Hippocampal formation (tissue), 2 donors: ENCODE data around the gene CDK4.

Experiments used
- DNase-seq, 2 donors: peaks; one replicate each; lab custom pipeline; 2025; lab: John Stamatoyannopoulos, UW

Gene CDK4

DNA sequence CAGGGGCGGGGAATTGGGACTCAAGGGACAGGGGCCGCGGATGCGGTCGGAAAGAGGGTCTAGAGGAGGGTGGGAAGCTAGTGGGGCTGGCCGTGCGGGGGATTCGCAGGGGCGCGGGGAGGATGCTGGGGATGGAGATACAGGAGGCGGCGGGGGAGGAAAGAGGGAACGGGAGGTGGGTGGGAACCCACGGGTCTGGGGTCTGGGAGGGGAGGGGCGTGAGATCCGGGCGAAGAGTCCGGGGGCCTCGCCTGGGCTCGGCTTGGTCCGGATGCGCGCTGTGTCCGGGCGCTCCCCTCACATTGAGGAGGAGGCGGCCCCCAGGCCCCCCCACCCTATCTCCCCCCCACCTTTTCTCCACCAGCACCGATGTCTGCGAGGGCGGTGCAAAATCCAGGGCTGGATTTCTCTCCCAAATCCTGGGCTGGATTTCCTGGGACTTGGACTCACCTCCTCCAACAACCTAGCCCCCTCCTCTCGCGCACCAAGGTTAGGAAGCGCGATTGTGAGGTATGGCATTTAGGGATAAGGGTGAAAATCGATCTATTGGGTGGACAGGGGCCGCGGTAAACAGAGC is 13.4 kb downstream of the CDK4 start, which contains the start of gene AGAP2:
Gene AGAP2, minus strand, starts transcription at position 82 of the 577 bp plus-strand sequence. CDS start 496 bp downstream, outside the sequence.
- peak in 1 of 2 donors; percentile 27 for DNase-seq

DNA sequence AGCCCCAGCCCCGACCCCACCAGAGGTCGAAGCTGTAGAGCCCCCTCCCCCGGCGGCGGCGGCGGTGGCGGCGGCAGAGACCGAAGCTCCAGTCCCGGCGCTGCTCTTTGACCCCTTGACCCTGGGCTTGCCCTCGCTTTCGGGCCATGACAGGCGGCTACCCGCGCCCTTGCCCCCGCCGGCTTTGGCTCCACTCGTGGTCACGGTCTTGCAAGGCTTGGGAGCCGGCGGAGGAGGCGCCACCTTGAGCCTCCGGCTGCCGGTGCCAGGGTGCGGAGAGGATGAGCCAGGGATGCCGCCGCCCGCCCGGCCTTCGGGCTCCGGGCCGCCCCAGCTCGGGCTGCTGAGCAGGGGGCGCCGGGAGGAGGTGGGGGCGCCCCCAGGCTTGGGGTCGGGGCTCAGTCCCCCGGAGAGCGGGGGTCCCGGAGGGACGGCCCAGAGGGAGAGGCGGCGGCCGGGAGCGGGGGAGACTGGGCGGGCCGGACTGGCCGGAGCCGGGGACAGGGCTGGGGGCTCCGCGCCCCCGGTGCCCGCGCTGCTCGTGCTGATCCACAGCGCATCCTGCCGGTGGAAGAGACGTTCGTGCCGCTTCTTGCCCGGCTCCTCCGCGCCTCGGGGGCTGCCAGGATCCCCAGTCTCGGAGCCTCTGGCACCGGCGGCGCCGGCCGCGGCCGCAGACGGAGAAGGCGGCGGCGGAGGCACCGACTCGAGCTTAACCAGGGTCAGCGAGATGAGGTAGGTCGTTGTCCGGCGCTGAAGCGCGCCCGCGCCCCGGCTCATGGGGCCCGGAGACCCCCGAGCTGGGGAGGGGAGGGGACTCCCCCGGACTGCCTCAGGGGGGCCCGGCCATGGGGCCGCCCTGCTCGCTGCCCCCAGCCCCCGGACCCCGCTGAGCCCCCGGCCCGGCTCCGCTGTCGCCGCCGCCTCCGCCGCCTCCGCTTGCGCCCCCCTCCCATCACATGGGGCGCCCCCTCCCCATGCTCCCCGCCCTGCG is 14.3 kb downstream of the CDK4 start:
- DNase-seq, result no peak

- no peak for DNase-seq
These were observed 15.2 kb downstream of the CDK4 start for GRCh38 chr12:57736741-57737466.

DNA sequence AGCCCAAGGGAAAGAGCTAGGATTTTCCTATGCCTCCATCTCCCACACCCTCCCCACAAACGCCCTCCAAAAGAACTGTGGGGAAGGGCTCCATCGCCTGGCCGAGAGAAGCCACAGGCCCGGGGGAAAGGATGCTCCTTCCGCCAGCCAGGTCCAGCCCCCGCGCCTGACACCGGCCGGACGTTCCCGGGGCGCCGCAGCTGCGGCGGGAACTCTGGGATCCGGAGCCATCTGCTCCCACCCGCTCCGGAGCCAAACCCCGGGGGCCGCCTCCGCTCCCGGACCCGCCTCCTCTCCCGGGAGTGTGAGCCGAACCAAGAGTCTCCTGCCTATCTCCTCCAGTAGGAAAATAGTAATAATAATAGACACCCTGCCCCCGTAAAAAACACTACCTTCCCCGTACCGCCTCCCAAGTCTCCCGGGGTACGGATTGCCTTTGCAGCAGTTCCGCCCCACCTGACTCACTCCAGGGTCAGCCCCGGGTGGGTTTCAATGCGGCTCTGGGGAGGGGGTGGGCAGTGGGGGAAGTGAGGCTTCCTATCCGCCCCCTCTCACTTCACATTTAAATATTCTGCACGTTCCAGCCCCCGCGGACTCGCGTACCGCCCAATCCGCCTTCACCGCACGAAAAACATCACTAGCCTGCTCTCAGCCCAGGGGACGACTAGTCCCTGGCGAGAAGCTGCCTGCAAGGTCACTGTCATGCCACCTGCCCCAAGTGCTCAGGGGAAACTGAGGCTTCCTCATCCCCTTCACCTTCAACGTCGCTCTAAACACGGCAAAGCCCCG is 16.0 kb downstream of the CDK4 start:
- DNase-seq, result no peak

- DNase-seq, result no peak
These were observed 16.8 kb downstream of the CDK4 start for GRCh38 chr12:57735198-57735855.

GRCh38 chr12:57734591-57734990 is 17.5 kb downstream of the CDK4 start:
- DNase-seq, result no peak

DNA sequence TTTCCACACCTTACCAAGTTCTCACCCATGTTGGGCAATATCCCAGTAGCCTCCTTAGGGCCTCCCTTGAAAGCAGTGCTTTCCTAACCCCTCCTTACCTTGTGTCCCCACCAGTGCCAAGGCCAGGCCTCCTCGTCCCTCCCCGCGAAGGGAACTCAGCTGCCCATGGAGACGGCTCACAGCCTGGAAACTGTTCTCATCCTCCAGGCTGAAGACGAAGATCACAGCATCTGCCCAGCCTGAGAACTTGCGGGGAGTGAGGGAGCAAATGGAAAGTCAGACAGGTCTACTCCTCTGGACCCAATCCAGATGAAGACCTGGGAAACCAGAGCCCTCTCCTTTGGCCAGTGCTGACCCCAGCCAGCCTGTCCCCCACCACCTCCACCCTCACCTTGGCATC is 18.2 kb downstream of the CDK4 start:
- no peak for DNase-seq

GRCh38 chr12:57732726-57733593 is 19.1 kb downstream of the CDK4 start:
- no peak for DNase-seq

- DNase-seq, result no peak
These were observed 19.8 kb downstream of the CDK4 start for GRCh38 chr12:57732270-57732669.

DNA sequence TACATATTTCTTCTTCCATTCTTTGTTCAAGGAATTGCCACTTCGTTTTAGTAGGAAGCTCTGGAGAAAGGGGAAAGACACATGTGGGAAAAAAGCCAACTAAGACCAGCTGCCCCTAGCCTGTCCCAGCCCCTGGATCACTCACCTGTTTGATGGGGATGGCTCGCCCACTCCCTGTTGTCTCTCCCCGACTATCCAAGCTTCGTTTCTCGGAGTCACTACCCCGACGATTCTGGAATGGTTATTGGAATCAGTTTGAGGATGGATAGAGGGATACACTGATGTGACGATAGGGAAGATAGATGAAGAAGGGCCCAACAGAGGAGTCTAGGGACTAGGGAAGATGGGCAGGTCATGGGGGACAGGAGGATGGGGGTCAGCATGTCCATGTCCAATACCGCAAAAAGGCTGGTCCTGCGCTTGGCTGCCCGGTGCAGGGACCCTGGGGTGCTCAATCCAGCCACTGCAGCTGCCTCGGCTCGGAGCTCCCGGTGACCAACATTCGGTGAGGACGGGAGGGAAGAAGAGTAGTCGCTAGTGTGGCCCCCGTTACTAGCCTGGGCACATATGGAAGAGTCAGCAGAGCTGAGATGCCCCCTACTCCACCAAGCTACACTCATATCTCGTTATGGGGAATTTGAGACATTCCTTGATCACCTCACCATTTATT is 20.6 kb downstream of the CDK4 start:
- DNase-seq, result no peak

DNA sequence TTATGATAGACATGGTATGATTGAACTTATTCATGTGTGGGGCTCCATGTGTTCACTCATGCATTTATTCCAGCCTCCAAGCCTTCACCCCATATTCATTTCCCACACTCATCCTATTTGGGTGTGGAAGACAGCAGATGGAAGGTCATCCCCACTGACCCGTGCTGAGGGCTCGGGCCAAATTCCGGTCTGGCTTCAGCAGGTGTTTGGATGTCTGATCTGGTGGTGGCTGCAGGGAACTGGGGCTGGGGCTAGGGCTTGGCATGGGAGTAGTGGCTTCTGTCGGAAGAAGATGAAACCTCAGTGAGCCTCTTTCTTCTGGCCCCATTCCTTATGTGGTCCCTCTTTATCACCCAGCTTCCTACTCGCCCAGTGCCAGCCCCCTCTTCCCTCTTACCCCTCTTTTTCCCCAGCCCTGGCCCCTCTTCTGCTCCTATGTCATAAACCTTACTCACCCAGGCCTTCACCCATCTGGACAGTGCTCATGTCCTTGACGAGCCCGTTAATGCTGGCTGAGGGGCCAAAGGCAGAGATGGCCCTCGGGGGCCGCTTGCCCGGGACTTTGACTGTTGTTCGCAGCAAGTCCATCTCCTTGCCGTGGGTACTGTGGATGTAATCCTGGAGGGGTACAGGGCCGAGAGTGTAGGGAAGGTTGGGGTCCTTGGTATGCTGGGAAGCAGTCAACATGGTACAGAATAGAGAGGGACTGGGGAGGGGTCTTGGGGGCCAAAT is 21.6 kb downstream of the CDK4 start:
- DNase-seq, result no peak

DNA sequence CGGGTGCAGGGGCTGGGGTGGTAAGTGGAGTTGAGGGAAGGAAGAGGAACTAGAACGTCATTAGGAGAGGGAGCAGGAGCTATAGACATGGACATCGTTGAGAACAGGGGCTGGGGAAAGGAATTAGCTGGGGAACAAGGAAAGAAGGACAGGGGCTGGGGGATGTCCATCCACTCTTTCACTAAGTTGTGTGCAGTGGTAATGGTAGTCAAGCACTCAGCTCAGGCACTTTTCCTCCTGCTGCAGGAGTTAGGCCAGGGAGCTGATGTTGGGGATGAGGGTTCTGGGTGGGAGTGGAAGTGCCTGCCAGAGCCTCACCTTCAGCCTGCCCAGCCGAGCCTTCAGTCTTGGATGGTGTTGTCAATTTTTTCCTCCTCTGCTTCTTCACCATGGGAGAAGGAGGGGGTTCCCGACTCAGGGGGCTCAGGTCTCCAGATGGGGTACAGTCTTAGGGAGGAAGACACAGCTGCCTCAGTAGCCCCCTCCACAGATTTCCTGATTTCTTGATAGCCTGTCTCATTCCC is 22.7 kb downstream of the CDK4 start:
- no peak for DNase-seq

DNA sequence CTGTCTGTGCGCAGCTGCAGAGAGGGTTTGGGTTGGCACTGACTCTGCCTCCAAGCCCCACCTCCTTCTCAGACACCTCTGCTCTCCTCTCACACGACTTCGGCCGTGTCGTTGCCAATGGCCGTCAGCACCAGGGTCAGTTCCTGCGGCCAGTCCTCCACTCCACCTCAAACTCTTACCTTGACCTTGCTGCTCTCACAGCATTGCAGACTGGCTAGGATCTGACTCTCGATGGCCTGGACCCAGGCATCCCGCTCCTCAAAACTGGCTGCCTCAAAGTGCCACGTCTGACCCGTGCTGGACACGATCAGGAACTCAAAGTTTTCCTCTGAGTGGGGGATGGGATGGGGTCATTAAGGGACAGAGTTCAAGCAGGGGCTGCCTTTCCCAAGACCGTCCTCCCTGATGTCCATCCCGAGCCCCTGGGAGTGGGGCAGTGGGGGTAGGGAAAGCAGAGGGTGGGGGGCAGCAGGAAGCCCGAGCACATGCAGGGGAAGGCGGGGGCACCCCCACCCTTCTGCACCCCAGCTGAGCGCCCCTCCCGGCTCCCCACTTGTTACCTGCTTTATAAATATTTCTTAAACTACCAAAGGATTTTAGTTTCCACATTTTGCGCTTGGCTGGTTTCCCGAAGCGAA is 24.2 kb downstream of the CDK4 start:
- no peak for DNase-seq

DNA sequence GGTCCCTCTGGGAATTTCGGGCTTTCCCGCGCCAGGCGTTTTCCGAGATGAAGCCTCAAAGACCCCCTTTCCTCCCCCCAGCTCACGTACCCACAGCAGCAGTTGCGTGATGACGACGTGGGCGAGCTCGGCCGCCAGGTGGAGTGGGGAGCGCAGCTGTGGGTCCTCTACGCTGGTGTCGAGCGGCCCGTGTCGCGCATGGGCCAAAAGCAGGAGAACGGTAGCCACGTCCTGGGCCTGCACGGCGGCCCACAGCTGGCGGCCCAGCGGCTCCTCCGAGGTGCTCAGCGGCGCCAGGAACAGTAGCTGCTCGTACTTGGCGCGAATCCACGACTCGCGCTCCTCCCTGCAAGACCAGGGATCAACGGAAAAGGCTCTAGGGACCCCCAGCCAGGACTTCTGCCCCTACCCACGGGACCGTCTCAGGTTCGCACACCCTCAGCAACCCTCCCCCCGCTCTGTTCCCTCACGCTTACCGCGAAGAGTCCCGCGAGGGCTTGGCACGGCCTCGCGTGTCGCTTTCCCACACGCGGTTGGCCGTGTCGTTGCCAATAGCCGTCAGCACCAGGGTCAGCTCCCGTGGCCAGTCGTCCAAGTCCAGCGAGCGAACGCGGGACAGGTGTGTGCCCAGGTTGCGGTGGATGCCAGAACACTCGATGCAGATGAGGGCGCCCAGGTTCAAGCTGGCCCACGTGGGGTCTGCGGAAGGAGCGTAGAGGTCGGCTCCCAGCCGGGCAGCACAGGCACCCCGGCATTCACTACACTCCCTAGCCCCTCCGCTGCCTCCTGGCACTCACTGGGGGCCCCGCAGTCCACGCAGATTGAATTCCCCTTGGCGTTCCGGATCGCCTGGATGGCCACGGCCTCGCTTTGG is 25.0 kb downstream of the CDK4 start:
- no peak for DNase-seq

GRCh38 chr12:57726151-57726883 is 25.8 kb downstream of the CDK4 start:
- peak; percentile 41 to 44 for DNase-seq

DNA sequence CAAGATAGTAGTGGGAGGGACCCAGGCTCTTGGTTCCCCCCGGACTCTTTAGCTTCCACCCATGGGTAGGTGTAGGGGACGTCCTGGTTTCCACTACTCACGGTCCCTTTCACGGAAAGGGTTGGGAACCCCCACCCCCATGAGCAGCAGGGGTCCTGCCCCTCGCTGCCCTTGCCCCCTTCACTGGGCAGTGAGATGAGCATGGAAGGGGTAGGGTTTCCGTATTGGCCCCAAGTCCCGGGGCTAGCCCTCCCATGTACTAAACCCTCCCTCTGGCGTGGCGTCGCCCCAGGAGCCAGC is 26.3 kb downstream of the CDK4 start:
- no peak for DNase-seq
